Ramos (cell line): ENCODE data around the gene CSH1.

Experiments used
- in situ Hi-C: fragments of 300-500 bp; cut with MboI; formaldehyde crosslinking; loops from one replicate; pipeline ENCODE4 v1.14.3; 2022; ENCODE audit warnings: low sequenced_read_pairs; ENCODE audit not compliant: unreplicated experiment

The CSH1 gene

GRCh38 chr17:63874693-63875092 is 21.7 kb downstream of the CSH1 start:
- in situ Hi-C loops, result loop anchor here (25.0 kb wide), 1 partner anchor 437 kb away; the partner anchor contains the start of gene CYB561

GRCh38 chr17:63874061-63874626 is 22.2 kb downstream of the CSH1 start:
- in situ Hi-C loops, result loop anchor here (25.0 kb wide), 1 partner anchor 437 kb away; the partner anchor contains the start of gene CYB561

- in situ Hi-C loops, result loop anchor here (25.0 kb wide), 1 partner anchor 436 kb away; the partner anchor contains the start of gene CYB561
These were observed 22.8 kb downstream of the CSH1 start, which contains the start of gene CSH2 for GRCh38 chr17:63873577-63873976. Gene CSH2, minus strand, starts transcription at chr17:63873677. Its CDS starts 63 bp downstream, at chr17:63873614.

- in situ Hi-C loops, result loop anchor here (25.0 kb wide), 1 partner anchor 435 kb away; the partner anchor contains the start of gene CYB561
These were observed 24.6 kb downstream of the CSH1 start for GRCh38 chr17:63871646-63872365.

GRCh38 chr17:63870292-63870665 is 26.1 kb downstream of the CSH1 start:
- in situ Hi-C loops, result loop anchor here (25.0 kb wide), 1 partner anchor 433 kb away; the partner anchor contains the start of gene CYB561

GRCh38 chr17:63869491-63870291 is 26.7 kb downstream of the CSH1 start:
- in situ Hi-C loops, result loop anchor here (25.0 kb wide), 1 partner anchor 432 kb away; the partner anchor contains the start of gene CYB561

GRCh38 chr17:63866625-63867024 is 29.7 kb downstream of the CSH1 start:
- in situ Hi-C loops, result loop anchor here (25.0 kb wide), 1 partner anchor 429 kb away; the partner anchor contains the start of gene CYB561

- in situ Hi-C loops, result loop anchor here (25.0 kb wide), 1 partner anchor 422 kb away; the partner anchor contains the start of gene CYB561
These were observed 37.1 kb downstream of the CSH1 start for GRCh38 chr17:63859257-63859656.

- in situ Hi-C loops, result loop anchor here (25.0 kb wide), 1 partner anchor 419 kb away; the partner anchor contains the start of gene CYB561
These were observed 39.9 kb downstream of the CSH1 start for GRCh38 chr17:63856425-63856824.

- in situ Hi-C loops, result loop anchor here (25.0 kb wide), 1 partner anchor 418 kb away; the partner anchor contains the start of gene CYB561
These were observed 41.2 kb downstream of the CSH1 start for GRCh38 chr17:63855185-63855584.

- in situ Hi-C loops, result loop anchor here (25.0 kb wide), 1 partner anchor 417 kb away; the partner anchor contains the start of gene CYB561
These were observed 41.7 kb downstream of the CSH1 start for GRCh38 chr17:63854709-63855108.

GRCh38 chr17:63853260-63853659 is 43.1 kb downstream of the CSH1 start:
- in situ Hi-C loops, result loop anchor here (25.0 kb wide), 1 partner anchor 416 kb away; the partner anchor contains the start of gene CYB561

- in situ Hi-C loops, result loop anchor here (25.0 kb wide), 1 partner anchor 413 kb away; the partner anchor contains the start of gene CYB561
These were observed 46.0 kb downstream of the CSH1 start for GRCh38 chr17:63850401-63850800.

GRCh38 chr17:63848834-63849689 is 47.3 kb downstream of the CSH1 start:
- in situ Hi-C loops, result no loop called here

GRCh38 chr17:63847525-63848249 is 48.7 kb downstream of the CSH1 start:
- in situ Hi-C loops, result no loop called here

GRCh38 chr17:63845509-63845908 is 50.9 kb downstream of the CSH1 start:
- in situ Hi-C loops, result no loop called here
